Measurements from ENCODE around the gene THSD7A. TPM values are rescaled to one million over a fixed set of nuclear protein-coding genes. Genes with fewer than 3 reads are reported as not detected.

Gene THSD7A
- polyA plus RNA-seq, 1 donor (not counting 4 experiments of a cell fraction or from before 2014, with no cell fraction given): not detected

DNA sequence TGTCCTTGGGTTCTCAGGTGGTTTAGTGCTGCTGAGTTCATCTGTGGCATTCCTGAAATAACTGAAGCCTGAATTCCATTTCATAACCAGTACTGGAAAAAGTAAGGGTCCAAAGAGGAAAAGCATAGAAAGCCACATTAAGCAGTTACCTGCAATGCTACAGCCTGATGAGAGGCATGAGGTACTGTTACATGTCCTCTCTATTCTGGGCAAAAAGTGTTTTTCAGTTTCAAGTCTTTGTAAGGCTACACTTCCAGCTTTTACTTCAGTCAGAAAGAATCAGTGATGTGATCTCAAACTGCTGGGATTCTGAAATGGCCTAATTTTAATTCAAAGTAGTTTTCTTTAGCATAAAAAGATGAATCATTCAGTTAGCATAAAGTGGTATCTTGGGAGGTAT is 488.9 kb downstream of the THSD7A start:
- Histone ChIP-seq H3K27me3 (ENCODE audit: control insufficient read depth, extremely low read depth, insufficient read depth, low read length) (no peaks in the 10 kb centered on the region), H3K9ac (ENCODE audit: control insufficient read depth, extremely low read depth, insufficient read depth, low read length) (no peak overlapping the region), H3K9me1 (ENCODE audit: control insufficient read depth, extremely low read depth, insufficient read depth, low read length) (no peaks in the 10 kb centered on the region), H3K27ac (ENCODE audit: control insufficient read depth, insufficient read depth, low read length) (no peak overlapping the region), H3K4me2 (ENCODE audit: control insufficient read depth, extremely low read depth, insufficient read depth, low read depth, low read length) (no peak overlapping the region), H4K20me1 (ENCODE audit: control insufficient read depth, extremely low read depth, insufficient read depth, low read length) (no peaks in the 10 kb centered on the region), H3K9me3 (ENCODE audit: control insufficient read depth, low read depth, low read length) (no peaks in the 10 kb centered on the region), H3K79me2 (ENCODE audit: control insufficient read depth, insufficient read depth, low read length) (no peaks in the 10 kb centered on the region), H3K4me1 (ENCODE audit: control insufficient read depth, extremely low read depth, insufficient read depth, low read length) (no peaks in the 10 kb centered on the region), H3K36me3 (ENCODE audit: control insufficient read depth in 2 of 2, extremely low read depth in 1 of 2, insufficient read depth in 2 of 2, low read length in 2 of 2) (no peaks in the 10 kb centered on the region), H3K4me3 (ENCODE audit: control insufficient read depth in 2 of 3, extremely low read depth in 1 of 3, insufficient read depth in 2 of 3, low read depth in 1 of 3, low read length in 3 of 3) (no peak overlapping the region), H2AFZ (ENCODE audit: control insufficient read depth, low read length) (no peak overlapping the region)
- DNase-seq (ENCODE audit: low read depth, low spot score) (no peak), FAIRE-seq (no peak)
- TF ChIP-seq, protein P1, sequence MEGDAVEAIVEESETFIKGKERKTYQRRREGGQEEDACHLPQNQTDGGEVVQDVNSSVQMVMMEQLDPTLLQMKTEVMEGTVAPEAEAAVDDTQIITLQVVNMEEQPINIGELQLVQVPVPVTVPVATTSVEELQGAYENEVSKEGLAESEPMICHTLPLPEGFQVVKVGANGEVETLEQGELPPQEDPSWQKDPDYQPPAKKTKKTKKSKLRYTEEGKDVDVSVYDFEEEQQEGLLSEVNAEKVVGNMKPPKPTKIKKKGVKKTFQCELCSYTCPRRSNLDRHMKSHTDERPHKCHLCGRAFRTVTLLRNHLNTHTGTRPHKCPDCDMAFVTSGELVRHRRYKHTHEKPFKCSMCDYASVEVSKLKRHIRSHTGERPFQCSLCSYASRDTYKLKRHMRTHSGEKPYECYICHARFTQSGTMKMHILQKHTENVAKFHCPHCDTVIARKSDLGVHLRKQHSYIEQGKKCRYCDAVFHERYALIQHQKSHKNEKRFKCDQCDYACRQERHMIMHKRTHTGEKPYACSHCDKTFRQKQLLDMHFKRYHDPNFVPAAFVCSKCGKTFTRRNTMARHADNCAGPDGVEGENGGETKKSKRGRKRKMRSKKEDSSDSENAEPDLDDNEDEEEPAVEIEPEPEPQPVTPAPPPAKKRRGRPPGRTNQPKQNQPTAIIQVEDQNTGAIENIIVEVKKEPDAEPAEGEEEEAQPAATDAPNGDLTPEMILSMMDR (optimal IDR thresholded peaks at IDR 0.05 in 1 of 3, IDR thresholded peaks at IDR 0.05 in 1 of 3, conservative IDR thresholded peaks at IDR 0.05 in 1 of 3; ENCODE audit: extremely low read depth in 1 of 3, insufficient read depth in 2 of 3, low read length in 3 of 3): no peak
- no peak for TF ChIP-seq EZH2 (IDR thresholded peaks at IDR 0.05; ENCODE audit: low read length)
- dilution Hi-C loops (cut with MboI; ENCODE audit: extremely low pct_ligation_motif_present, low sequenced_read_pairs): no loop called here

DNA sequence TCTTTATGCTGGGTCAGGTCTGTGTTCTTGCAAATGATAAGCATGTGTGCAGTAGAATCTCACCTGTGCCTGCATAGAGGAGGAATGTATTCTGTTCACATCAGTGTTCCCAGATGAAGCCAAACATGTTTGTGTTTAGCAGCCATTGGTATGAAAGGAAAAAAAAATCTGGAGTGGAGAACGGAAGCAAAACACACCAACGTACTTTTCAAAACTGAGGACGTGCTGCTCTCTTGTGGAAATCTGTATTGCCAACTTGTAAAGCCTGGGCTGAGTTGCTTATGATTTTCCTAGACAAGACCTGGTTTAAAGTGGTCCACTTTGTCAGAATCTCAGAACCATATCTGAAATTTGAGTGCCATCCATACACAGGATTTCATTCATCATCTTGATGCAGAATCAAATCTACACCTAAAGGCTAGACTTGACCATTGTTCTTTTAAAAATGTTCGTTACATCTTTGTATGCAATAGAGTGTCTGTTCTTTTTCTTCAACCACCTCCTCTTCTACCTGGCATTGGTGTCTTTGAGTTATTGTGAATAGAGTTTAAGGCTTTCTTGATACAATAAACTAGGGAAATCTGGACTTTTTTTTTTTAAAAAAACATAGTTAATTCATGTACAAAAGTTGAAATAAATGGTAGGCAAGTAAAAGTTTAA is 490.6 kb downstream of the THSD7A start:
- Histone ChIP-seq H3K36me3 (ENCODE audit: control insufficient read depth in 2 of 2, extremely low read depth in 1 of 2, insufficient read depth in 2 of 2, low read length in 2 of 2) (no peaks in the 10 kb centered on the region), H2AFZ (ENCODE audit: control insufficient read depth, low read length) (no peak overlapping the region), H3K4me1 (ENCODE audit: control insufficient read depth, extremely low read depth, insufficient read depth, low read length) (no peaks in the 10 kb centered on the region), H4K20me1 (ENCODE audit: control insufficient read depth, extremely low read depth, insufficient read depth, low read length) (no peaks in the 10 kb centered on the region), H3K9me3 (ENCODE audit: control insufficient read depth, low read depth, low read length) (no peaks in the 10 kb centered on the region), H3K9me1 (ENCODE audit: control insufficient read depth, extremely low read depth, insufficient read depth, low read length) (no peaks in the 10 kb centered on the region), H3K9ac (ENCODE audit: control insufficient read depth, extremely low read depth, insufficient read depth, low read length) (no peak overlapping the region), H3K79me2 (ENCODE audit: control insufficient read depth, insufficient read depth, low read length) (no peaks in the 10 kb centered on the region), H3K27ac (ENCODE audit: control insufficient read depth, insufficient read depth, low read length) (no peak overlapping the region), H3K27me3 (ENCODE audit: control insufficient read depth, extremely low read depth, insufficient read depth, low read length) (no peaks in the 10 kb centered on the region), H3K4me2 (ENCODE audit: control insufficient read depth, extremely low read depth, insufficient read depth, low read depth, low read length) (no peak overlapping the region), H3K4me3 (ENCODE audit: control insufficient read depth in 2 of 3, extremely low read depth in 1 of 3, insufficient read depth in 2 of 3, low read depth in 1 of 3, low read length in 3 of 3) (no peak overlapping the region)
- TF ChIP-seq, protein P1 (optimal IDR thresholded peaks at IDR 0.05 in 1 of 3, IDR thresholded peaks at IDR 0.05 in 1 of 3, conservative IDR thresholded peaks at IDR 0.05 in 1 of 3; ENCODE audit: extremely low read depth in 1 of 3, insufficient read depth in 2 of 3, low read length in 3 of 3): peak; percentile 20 to 35 (median 31)
- TF ChIP-seq EZH2 (IDR thresholded peaks at IDR 0.05; ENCODE audit: low read length): no peak
- dilution Hi-C loops (cut with MboI; ENCODE audit: extremely low pct_ligation_motif_present, low sequenced_read_pairs): no loop called here
- FAIRE-seq: no peak
- no peak for DNase-seq (ENCODE audit: low read depth, low spot score)

All from keratinocyte (primary cell).